Lower leg skin (tissue), 3 donors: ENCODE measurements around the gene MNT.

Source experiments
- POLR2A ChIP-seq, 2 donors: fragments of 450-650 bp; IDR thresholded peaks; one replicate each; pipeline ENCODE4 v1.6.1; 2016 to 2017; ENCODE audit warnings: antibody characterized with exemption in 2 of 2, mild to moderate bottlenecking in 1 of 2, moderate library complexity in 1 of 2
- TF ChIP-seq, protein P1 (sequence below), 3 donors: fragments of 450-650 bp; IDR thresholded peaks; one replicate each; pipeline ENCODE4 v1.5.1; 2016; ENCODE audit warnings: antibody characterized with exemption in 3 of 3, mild to moderate bottlenecking in 3 of 3, moderate library complexity in 2 of 3

DNA sequence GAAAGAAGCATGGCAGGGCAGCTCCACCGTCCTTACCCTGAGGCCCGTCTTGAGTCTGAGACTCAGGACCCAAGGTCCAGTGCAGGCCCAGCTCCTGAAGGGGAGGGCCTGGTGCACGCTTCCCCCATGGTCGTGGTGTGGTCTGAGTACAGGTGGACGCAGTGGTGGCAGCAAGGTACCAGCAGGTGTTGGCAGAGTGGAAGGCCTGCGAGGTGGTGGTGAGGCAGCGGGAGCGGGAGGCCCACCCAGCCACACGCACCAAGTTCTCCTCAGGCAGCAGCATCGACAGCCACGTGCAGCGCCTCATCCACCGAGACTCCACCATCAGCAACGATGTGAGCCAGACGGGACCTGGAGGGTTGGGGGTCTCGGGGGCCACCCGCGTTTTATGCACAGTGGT lies 27.7 kb downstream of the MNT start:
- TF ChIP-seq, protein P1, sequence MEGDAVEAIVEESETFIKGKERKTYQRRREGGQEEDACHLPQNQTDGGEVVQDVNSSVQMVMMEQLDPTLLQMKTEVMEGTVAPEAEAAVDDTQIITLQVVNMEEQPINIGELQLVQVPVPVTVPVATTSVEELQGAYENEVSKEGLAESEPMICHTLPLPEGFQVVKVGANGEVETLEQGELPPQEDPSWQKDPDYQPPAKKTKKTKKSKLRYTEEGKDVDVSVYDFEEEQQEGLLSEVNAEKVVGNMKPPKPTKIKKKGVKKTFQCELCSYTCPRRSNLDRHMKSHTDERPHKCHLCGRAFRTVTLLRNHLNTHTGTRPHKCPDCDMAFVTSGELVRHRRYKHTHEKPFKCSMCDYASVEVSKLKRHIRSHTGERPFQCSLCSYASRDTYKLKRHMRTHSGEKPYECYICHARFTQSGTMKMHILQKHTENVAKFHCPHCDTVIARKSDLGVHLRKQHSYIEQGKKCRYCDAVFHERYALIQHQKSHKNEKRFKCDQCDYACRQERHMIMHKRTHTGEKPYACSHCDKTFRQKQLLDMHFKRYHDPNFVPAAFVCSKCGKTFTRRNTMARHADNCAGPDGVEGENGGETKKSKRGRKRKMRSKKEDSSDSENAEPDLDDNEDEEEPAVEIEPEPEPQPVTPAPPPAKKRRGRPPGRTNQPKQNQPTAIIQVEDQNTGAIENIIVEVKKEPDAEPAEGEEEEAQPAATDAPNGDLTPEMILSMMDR (IDR thresholded peaks at IDR 0.05), result no peak
- no peak for TF ChIP-seq POLR2A (IDR thresholded peaks at IDR 0.05)
